Measurements from ENCODE around the gene TFF3. TPM values are rescaled to one million over a fixed set of nuclear protein-coding genes. Genes with fewer than 3 reads are reported as not detected.

Gene TFF3
- total RNA-seq, 4 donors from 2014 or later, result 2.9 to 13.2 (median 4.6) TPM; not detected in 1

- no peak for TF ChIP-seq CTCF (IDR thresholded peaks at IDR 0.05; ENCODE audit: low read depth)
These were observed 24.7 kb downstream of the TFF3 start for GRCh38 chr21:42290505-42290904.

GRCh38 chr21:42289926-42290325 lies 25.3 kb downstream of the TFF3 start:
- no peak for TF ChIP-seq CTCF (IDR thresholded peaks at IDR 0.05; ENCODE audit: low read depth)

GRCh38 chr21:42288962-42289361 lies 26.2 kb downstream of the TFF3 start:
- TF ChIP-seq CTCF (IDR thresholded peaks at IDR 0.05; ENCODE audit: low read depth), result no peak

- no peak for TF ChIP-seq CTCF (IDR thresholded peaks at IDR 0.05; ENCODE audit: low read depth)
These were observed 27.8 kb downstream of the TFF3 start for GRCh38 chr21:42287193-42288083.

- no peak for TF ChIP-seq CTCF (IDR thresholded peaks at IDR 0.05; ENCODE audit: low read depth)
These were observed 28.8 kb downstream of the TFF3 start for GRCh38 chr21:42286416-42286815.

GRCh38 chr21:42285569-42286245 lies 29.5 kb downstream of the TFF3 start:
- no peak for TF ChIP-seq CTCF (IDR thresholded peaks at IDR 0.05; ENCODE audit: low read depth)

GRCh38 chr21:42282715-42283114 lies 32.5 kb downstream of the TFF3 start:
- no peak for TF ChIP-seq CTCF (IDR thresholded peaks at IDR 0.05; ENCODE audit: low read depth)
